Mucosa of descending colon (tissue), 3 donors: ENCODE measurements around the gene ELAPOR1. TPM values are rescaled to one million over a fixed set of nuclear protein-coding genes. Genes with fewer than 3 reads are reported as not detected.

Source experiments
- ATAC-seq: fragments of 200-7000 bp; cut with Tn5 transposase; one replicate; pipeline ENCODE4 v1.9.1; 2020; ENCODE audit warnings: mild to moderate bottlenecking, moderate library complexity
- DNase-seq, 3 donors: peaks; one replicate each; pipeline ENCODE4 v3.0.0-alpha.2; 2020
- H3K36me3 ChIP-seq: fragments of 200-600 bp; one replicate; pipeline ENCODE4 v1.8.0; 2021; ENCODE audit warnings: low read depth, mild to moderate bottlenecking
- H3K4me1 ChIP-seq: fragments of 200-600 bp; one replicate; pipeline ENCODE4 v1.8.0; 2021; ENCODE audit warnings: low read depth, mild to moderate bottlenecking
- H3K4me3 ChIP-seq: fragments of 200-600 bp; one replicate; pipeline ENCODE4 v1.8.0; 2021; ENCODE audit warnings: mild to moderate bottlenecking
- H3K9me3 ChIP-seq: fragments of 200-600 bp; one replicate; pipeline ENCODE4 v1.8.0; 2021; ENCODE audit warnings: mild to moderate bottlenecking
- CTCF ChIP-seq: fragments of 200-600 bp; IDR thresholded peaks from one replicate; pipeline ENCODE4 v1.8.0; 2022; ENCODE audit warnings: antibody characterized with exemption, mild to moderate bottlenecking
- intact Hi-C, 2 donors: fragments of 100-400 bp; cut with DNase I in 1 of 2; cut with micrococcal nuclease in 1 of 2; formaldehyde crosslinking; loops; one replicate each; pipeline versions ENCODE4 v1.11.0 to v1.11.1; 2022; cut with DNase I, micrococcal nuclease
- total RNA-seq, 3 donors: library from RNA; stranded (reverse); fragmentation: NEBNext Ultra II Directional in 2 of 3; extraction: Animal tissue kit (Norgen Biotek cat#: 25700) in 2 of 3; gene quantifications; one replicate each; pipeline versions ENCODE4 v1.2.1 to v1.2.4, GENCODE V29; 2021 to 2023
- donor health status: DM: no; HTN: no; CAD: no; lungs with moderate emphysema.
- donor health status: DM: no; HTN: no; CAD: no.
- donor health status: DM: no; HTN: yes; CAD: no.

ELAPOR1 gene
- total RNA-seq, 3 donors from 2014 or later, result 30.6 to 119 (median 107) TPM

- Histone ChIP-seq H3K36me3 (no peaks in the 10 kb centered on the region), H3K9me3 (no peaks in the 10 kb centered on the region), H3K4me3 (no peak overlapping the region), H3K4me1 (peaks cover 16% of the 10 kb centered on the region)
- peak; percentile 8 for ATAC-seq
- TF ChIP-seq CTCF, result no peak
- no peak for DNase-seq
- intact Hi-C loops, result no loop called here
Observed at GRCh38 chr1:109149874-109150601, 36.1 kb downstream of the ELAPOR1 start.

- peak; percentile 66 to 71 (median 68) for DNase-seq
- peaks cover 16% of the 10 kb centered on the region for H3K4me1 ChIP-seq
- H3K4me3 ChIP-seq, result no peak overlapping the region
- TF ChIP-seq CTCF, result no peak
- intact Hi-C loops, result no loop called here
- no peaks in the 10 kb centered on the region for H3K36me3 ChIP-seq
- peak; percentile 91 for ATAC-seq
- no peaks in the 10 kb centered on the region for H3K9me3 ChIP-seq
Observed at GRCh38 chr1:109151146-109151990, 37.5 kb downstream of the ELAPOR1 start.

GRCh38 chr1:109152196-109152595 is 38.3 kb downstream of the ELAPOR1 start:
- Histone ChIP-seq H3K4me1 (peaks cover 16% of the 10 kb centered on the region), H3K36me3 (no peaks in the 10 kb centered on the region), H3K9me3 (no peaks in the 10 kb centered on the region), H3K4me3 (no peak overlapping the region)
- DNase-seq (no peak), ATAC-seq (peak; percentile 50)
- no peak for TF ChIP-seq CTCF
- intact Hi-C loops, result no loop called here

- no peak overlapping the region for H3K4me3 ChIP-seq
- H3K9me3 ChIP-seq, result no peaks in the 10 kb centered on the region
- intact Hi-C loops, result no loop called here
- H3K4me1 ChIP-seq, result peaks cover 8% of the 10 kb centered on the region
- no peaks in the 10 kb centered on the region for H3K36me3 ChIP-seq
- peak in 1 of 3 donors; percentile 38 for DNase-seq
- no peak for TF ChIP-seq CTCF
- ATAC-seq, result peak; percentile 82
Observed at GRCh38 chr1:109156916-109157385, 43.0 kb downstream of the ELAPOR1 start.

GRCh38 chr1:109158433-109158832 is 44.5 kb downstream of the ELAPOR1 start:
- peaks cover 4% of the 10 kb centered on the region for H3K4me1 ChIP-seq
- H3K36me3 ChIP-seq, result no peaks in the 10 kb centered on the region
- ATAC-seq (peak; percentile 64), DNase-seq (no peak)
- no peak for TF ChIP-seq CTCF
- no peak overlapping the region for H3K4me3 ChIP-seq
- intact Hi-C loops, result no loop called here
- H3K9me3 ChIP-seq, result no peaks in the 10 kb centered on the region
